ENCODE measurements around the gene NUCKS1. TPM values are rescaled to one million over a fixed set of nuclear protein-coding genes. Genes with fewer than 3 reads are reported as not detected.

The NUCKS1 gene
- total and polyA plus RNA-seq, 2 donors from 2014 or later = 101 to 182 TPM

GRCh38 chr1:205763980-205764379, 14.0 kb upstream of the NUCKS1 start:
- intact Hi-C loops (cut with DNase I) = no loop called here
- Histone ChIP-seq H3K9ac (ENCODE audit: low read length in 3 of 3) (no peak overlapping the region), H3K36me3 (ENCODE audit: control insufficient read depth in 2 of 3, insufficient read depth in 3 of 3, low read length in 3 of 3) (no peaks in the 10 kb centered on the region), H3K9me3 (ENCODE audit: control insufficient read depth in 2 of 3, insufficient read depth in 1 of 3, low read length in 3 of 3) (no peaks in the 10 kb centered on the region), H3K27me3 (ENCODE audit: control insufficient read depth, insufficient read depth, low read length) (no peaks in the 10 kb centered on the region), H3K4me1 (ENCODE audit: control insufficient read depth in 2 of 3, insufficient read depth in 2 of 3, low read depth in 1 of 3, low read length in 3 of 3) (no peaks in the 10 kb centered on the region), H3K4me3 (ENCODE audit: low read length in 3 of 3) (no peak overlapping the region), H3K27ac (ENCODE audit: low read depth in 2 of 2, low read length in 2 of 2) (no peak overlapping the region)
- FAIRE-seq (no peak), DNase-seq (no peak)
- no peak for TF ChIP-seq CTCF (IDR thresholded peaks at IDR 0.05; ENCODE audit: borderline replicate concordance, extremely low read depth, insufficient read depth)

GRCh38 chr1:205760606-205761005, 10.6 kb upstream of the NUCKS1 start:
- H3K9me3 ChIP-seq (ENCODE audit: control insufficient read depth in 2 of 3, insufficient read depth in 1 of 3, low read length in 3 of 3) = no peaks in the 10 kb centered on the region
- no peak for TF ChIP-seq CTCF (IDR thresholded peaks at IDR 0.05; ENCODE audit: borderline replicate concordance, extremely low read depth, insufficient read depth)
- no peaks in the 10 kb centered on the region for H3K27me3 ChIP-seq (ENCODE audit: control insufficient read depth, insufficient read depth, low read length)
- no peaks in the 10 kb centered on the region for H3K36me3 ChIP-seq (ENCODE audit: control insufficient read depth in 2 of 3, insufficient read depth in 3 of 3, low read length in 3 of 3)
- no peaks in the 10 kb centered on the region for H3K4me1 ChIP-seq (ENCODE audit: control insufficient read depth in 2 of 3, insufficient read depth in 2 of 3, low read depth in 1 of 3, low read length in 3 of 3)
- no peak overlapping the region for H3K27ac ChIP-seq (ENCODE audit: low read depth in 2 of 2, low read length in 2 of 2)
- no peak for DNase-seq
- H3K4me3 ChIP-seq (ENCODE audit: low read length in 3 of 3) = no peak overlapping the region
- intact Hi-C loops (cut with DNase I) = no loop called here
- FAIRE-seq = no peak
- H3K9ac ChIP-seq (ENCODE audit: low read length in 3 of 3) = no peak overlapping the region

- FAIRE-seq = no peak
- intact Hi-C loops (cut with DNase I) = no loop called here
- Histone ChIP-seq H3K9me3 (ENCODE audit: control insufficient read depth in 2 of 3, insufficient read depth in 1 of 3, low read length in 3 of 3) (no peaks in the 10 kb centered on the region), H3K4me3 (ENCODE audit: low read length in 3 of 3) (no peak overlapping the region), H3K27me3 (ENCODE audit: control insufficient read depth, insufficient read depth, low read length) (no peaks in the 10 kb centered on the region), H3K27ac (ENCODE audit: low read depth in 2 of 2, low read length in 2 of 2) (no peak overlapping the region), H3K36me3 (ENCODE audit: control insufficient read depth in 2 of 3, insufficient read depth in 3 of 3, low read length in 3 of 3) (no peaks in the 10 kb centered on the region), H3K4me1 (ENCODE audit: control insufficient read depth in 2 of 3, insufficient read depth in 2 of 3, low read depth in 1 of 3, low read length in 3 of 3) (no peaks in the 10 kb centered on the region), H3K9ac (ENCODE audit: low read length in 3 of 3) (no peak overlapping the region)
- no peak for TF ChIP-seq CTCF (IDR thresholded peaks at IDR 0.05; ENCODE audit: borderline replicate concordance, extremely low read depth, insufficient read depth)
- DNase-seq = no peak
Measured at GRCh38 chr1:205756552-205756951, 6.6 kb upstream of the NUCKS1 start.

- FAIRE-seq (no peak), DNase-seq (no peak)
- Histone ChIP-seq H3K9me3 (ENCODE audit: control insufficient read depth in 2 of 3, insufficient read depth in 1 of 3, low read length in 3 of 3) (no peaks in the 10 kb centered on the region), H3K4me3 (ENCODE audit: low read length in 3 of 3) (no peak overlapping the region), H3K36me3 (ENCODE audit: control insufficient read depth in 2 of 3, insufficient read depth in 3 of 3, low read length in 3 of 3) (no peaks in the 10 kb centered on the region), H3K9ac (ENCODE audit: low read length in 3 of 3) (no peak overlapping the region), H3K27ac (ENCODE audit: low read depth in 2 of 2, low read length in 2 of 2) (no peak overlapping the region), H3K4me1 (ENCODE audit: control insufficient read depth in 2 of 3, insufficient read depth in 2 of 3, low read depth in 1 of 3, low read length in 3 of 3) (no peaks in the 10 kb centered on the region), H3K27me3 (ENCODE audit: control insufficient read depth, insufficient read depth, low read length) (no peaks in the 10 kb centered on the region)
- intact Hi-C loops (cut with DNase I) = no loop called here
- no peak for TF ChIP-seq CTCF (IDR thresholded peaks at IDR 0.05; ENCODE audit: borderline replicate concordance, extremely low read depth, insufficient read depth)
Measured at GRCh38 chr1:205754857-205755256, 4.9 kb upstream of the NUCKS1 start.
